Measurements from ENCODE around the gene BATF2. TPM values are rescaled to one million over a fixed set of nuclear protein-coding genes. Genes with fewer than 3 reads are reported as not detected.

The BATF2 gene
- total and polyA plus RNA-seq, 9 of the 15 experiments (the other 6 are each of a cell fraction or from before 2014, with no cell fraction given): 1.7 to 8.9 (median 6.4) TPM

GRCh38 chr11:64960719-64961118 is 36.1 kb downstream of the BATF2 start (continued):
- no peak for TF ChIP-seq NELFE (IDR thresholded peaks at IDR 0.05; ENCODE audit: insufficient read depth, insufficient read length)
- no peak for TF ChIP-seq SREBF2 (CRISPR knock-in tag; IDR thresholded peaks at IDR 0.05)
- TF ChIP-seq, protein P1, sequence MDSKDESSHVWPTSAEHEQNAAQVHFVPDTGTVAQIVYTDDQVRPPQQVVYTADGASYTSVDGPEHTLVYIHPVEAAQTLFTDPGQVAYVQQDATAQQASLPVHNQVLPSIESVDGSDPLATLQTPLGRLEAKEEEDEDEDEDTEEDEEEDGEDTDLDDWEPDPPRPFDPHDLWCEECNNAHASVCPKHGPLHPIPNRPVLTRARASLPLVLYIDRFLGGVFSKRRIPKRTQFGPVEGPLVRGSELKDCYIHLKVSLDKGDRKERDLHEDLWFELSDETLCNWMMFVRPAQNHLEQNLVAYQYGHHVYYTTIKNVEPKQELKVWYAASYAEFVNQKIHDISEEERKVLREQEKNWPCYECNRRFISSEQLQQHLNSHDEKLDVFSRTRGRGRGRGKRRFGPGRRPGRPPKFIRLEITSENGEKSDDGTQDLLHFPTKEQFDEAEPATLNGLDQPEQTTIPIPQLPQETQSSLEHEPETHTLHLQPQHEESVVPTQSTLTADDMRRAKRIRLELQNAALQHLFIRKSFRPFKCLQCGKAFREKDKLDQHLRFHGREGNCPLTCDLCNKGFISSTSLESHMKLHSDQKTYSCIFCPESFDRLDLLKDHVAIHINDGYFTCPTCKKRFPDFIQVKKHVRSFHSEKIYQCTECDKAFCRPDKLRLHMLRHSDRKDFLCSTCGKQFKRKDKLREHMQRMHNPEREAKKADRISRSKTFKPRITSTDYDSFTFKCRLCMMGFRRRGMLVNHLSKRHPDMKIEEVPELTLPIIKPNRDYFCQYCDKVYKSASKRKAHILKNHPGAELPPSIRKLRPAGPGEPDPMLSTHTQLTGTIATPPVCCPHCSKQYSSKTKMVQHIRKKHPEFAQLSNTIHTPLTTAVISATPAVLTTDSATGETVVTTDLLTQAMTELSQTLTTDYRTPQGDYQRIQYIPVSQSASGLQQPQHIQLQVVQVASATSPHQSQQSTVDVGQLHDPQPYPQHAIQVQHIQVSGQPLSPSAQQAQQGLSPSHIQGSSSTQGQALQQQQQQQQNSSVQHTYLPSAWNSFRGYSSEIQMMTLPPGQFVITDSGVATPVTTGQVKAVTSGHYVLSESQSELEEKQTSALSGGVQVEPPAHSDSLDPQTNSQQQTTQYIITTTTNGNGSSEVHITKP (IDR thresholded peaks at IDR 0.05; ENCODE audit: partially characterized antibody): peak; percentile 21
- no peak for TF ChIP-seq CLOCK (CRISPR knock-in tag; IDR thresholded peaks at IDR 0.05; ENCODE audit: borderline replicate concordance)
- TF ChIP-seq PHF21A (IDR thresholded peaks at IDR 0.05; ENCODE audit: borderline replicate concordance, low read depth): no peak
- no peak for TF ChIP-seq NR1H2 (CRISPR knock-in tag; IDR thresholded peaks at IDR 0.05)
- TF ChIP-seq RBM15 (IDR thresholded peaks at IDR 0.05; ENCODE audit: insufficient read depth, low read length): no peak
- no peak for TF ChIP-seq FOXK2 (conservative IDR thresholded peaks at IDR 0.05 in 1 of 2, IDR thresholded peaks at IDR 0.05 in 1 of 2; ENCODE audit: low read depth in 2 of 2)
- no peak for TF ChIP-seq ZFPM2 (CRISPR knock-in tag; IDR thresholded peaks at IDR 0.05)
- no peak for TF ChIP-seq ZNF253 (CRISPR knock-in tag; conservative IDR thresholded peaks at IDR 0.05)
- TF ChIP-seq, protein P2, sequence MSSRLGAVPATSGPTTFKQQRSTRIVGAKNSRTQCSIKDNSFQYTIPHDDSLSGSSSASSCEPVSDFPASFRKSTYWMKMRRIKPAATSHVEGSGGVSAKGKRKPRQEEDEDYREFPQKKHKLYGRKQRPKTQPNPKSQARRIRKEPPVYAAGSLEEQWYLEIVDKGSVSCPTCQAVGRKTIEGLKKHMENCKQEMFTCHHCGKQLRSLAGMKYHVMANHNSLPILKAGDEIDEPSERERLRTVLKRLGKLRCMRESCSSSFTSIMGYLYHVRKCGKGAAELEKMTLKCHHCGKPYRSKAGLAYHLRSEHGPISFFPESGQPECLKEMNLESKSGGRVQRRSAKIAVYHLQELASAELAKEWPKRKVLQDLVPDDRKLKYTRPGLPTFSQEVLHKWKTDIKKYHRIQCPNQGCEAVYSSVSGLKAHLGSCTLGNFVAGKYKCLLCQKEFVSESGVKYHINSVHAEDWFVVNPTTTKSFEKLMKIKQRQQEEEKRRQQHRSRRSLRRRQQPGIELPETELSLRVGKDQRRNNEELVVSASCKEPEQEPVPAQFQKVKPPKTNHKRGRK (tag; IDR thresholded peaks at IDR 0.05): no peak
- TF ChIP-seq ZNF197 (CRISPR knock-in tag; IDR thresholded peaks at IDR 0.05; ENCODE audit: low read depth): no peak
- no peak for TF ChIP-seq TAF7 (tag; IDR thresholded peaks at IDR 0.05)
- TF ChIP-seq PKNOX1 (IDR thresholded peaks at IDR 0.05): no peak
- no peak for TF ChIP-seq FOXM1 (IDR thresholded peaks at IDR 0.05; ENCODE audit: low read depth)
- TF ChIP-seq FOXM1 (CRISPR knock-in tag; IDR thresholded peaks at IDR 0.05; ENCODE audit: low read depth): no peak
- no peak for TF ChIP-seq SMAD3 (CRISPR knock-in tag; conservative IDR thresholded peaks at IDR 0.05)
- no peak for TF ChIP-seq HES1 (IDR thresholded peaks at IDR 0.05; ENCODE audit: low read depth)
- peak; percentile 59 for TF ChIP-seq EP300 (IDR thresholded peaks at IDR 0.05; ENCODE audit: low read length)
- TF ChIP-seq ZNF282 (CRISPR knock-in tag; IDR thresholded peaks at IDR 0.05): no peak
- TF ChIP-seq SMARCA4 (IDR thresholded peaks at IDR 0.05): peak; percentile 57; the same call in 1 of the 2 replicates
